GM23248 (cell line): ENCODE results near the gene CENPM.

Experiments
- EZH2 ChIP-seq: fragments of 200-600 bp; sonication (generic); IDR thresholded peaks from 2 replicates; pipeline ENCODE4 v1.6.1; 2018; ENCODE audit warnings: antibody characterized with exemption, mild to moderate bottlenecking; ENCODE audit not compliant: insufficient read depth, poor library complexity, severe bottlenecking
- EZH2phosphoT487 ChIP-seq: fragments of 200-600 bp; sonication (generic); IDR thresholded peaks from 2 replicates; pipeline ENCODE4 v1.6.1; 2018; ENCODE audit warnings: antibody characterized with exemption, moderate library complexity, mild to moderate bottlenecking, low read depth; ENCODE audit not compliant: insufficient read depth

GRCh38 chr22:41936894-41937169 lies 10.1 kb downstream of the CENPM start:
- TF ChIP-seq EZH2 (no peak), EZH2phosphoT487 (no peak)
